Tibial nerve (tissue), 4 donors: Measurements from ENCODE around the gene RNU1-3.

Experiments used
- CTCF ChIP-seq, 5 experiments: fragments of 200-600 bp in 3 of 5; fragments of 450-650 bp in 2 of 5; sonication (generic) in 3 of 5; IDR thresholded peaks; one replicate each; pipeline ENCODE4 v1.5.1; 2016 to 2019; ENCODE audit warnings: antibody characterized with exemption in 5 of 5, mild to moderate bottlenecking in 3 of 5, moderate library complexity in 2 of 5
- EP300 ChIP-seq, 2 donors: sonication (generic); formaldehyde crosslinking; IDR thresholded peaks; one replicate each; pipeline ENCODE4 v1.6.1; 2017; ENCODE audit warnings: antibody characterized with exemption in 2 of 2, mild to moderate bottlenecking in 1 of 2
- POLR2A ChIP-seq, 2 donors: fragments of 450-650 bp; IDR thresholded peaks; one replicate each; pipeline ENCODE4 v1.6.1; 2017; ENCODE audit warnings: antibody characterized with exemption in 2 of 2, mild to moderate bottlenecking in 2 of 2, moderate library complexity in 2 of 2

GRCh38 chr1:16644193-16644481, 22.6 kb downstream of the RNU1-3 start:
- TF ChIP-seq CTCF (IDR thresholded peaks at IDR 0.05) (no peak), POLR2A (IDR thresholded peaks at IDR 0.05) (no peak), EP300 (IDR thresholded peaks at IDR 0.05) (no peak)
